GM10248 (cell line): ENCODE results near the gene BTBD1.
"Not testable (repeated sequence)": the region's sequence is repeated elsewhere in the genome, so short reads cannot be mapped to it uniquely, and the experiment has no call there.

Source experiments
- CTCF ChIA-PET: fragments of 300-600 bp; sonication (Branson Sonifier 250); formaldehyde crosslinking; extraction: SDS; loops from one replicate; lab custom pipeline; 2021; ENCODE audit warnings: antibody characterized with exemption; lab: Yijun Ruan, JAX
- POLR2A ChIA-PET: fragments of 350-650 bp; sonication (Branson Sonifier 250); formaldehyde crosslinking; extraction: SDS; loops from one replicate; lab custom pipeline; 2020; ENCODE audit warnings: antibody characterized with exemption; lab: Yijun Ruan, JAX
- DNase-seq: peaks from one replicate; pipeline ENCODE4 v3.0.0; 2012; ENCODE audit errors: extremely low spot score
- TF ChIP-seq, protein P1 (sequence below): IDR thresholded peaks from 2 replicates; pipeline ENCODE4 v1.5.1; 2012; ENCODE audit warnings: mild to moderate bottlenecking, low read depth; ENCODE audit errors: extremely low read depth, missing control alignments, control extremely low read depth

Gene BTBD1

DNA sequence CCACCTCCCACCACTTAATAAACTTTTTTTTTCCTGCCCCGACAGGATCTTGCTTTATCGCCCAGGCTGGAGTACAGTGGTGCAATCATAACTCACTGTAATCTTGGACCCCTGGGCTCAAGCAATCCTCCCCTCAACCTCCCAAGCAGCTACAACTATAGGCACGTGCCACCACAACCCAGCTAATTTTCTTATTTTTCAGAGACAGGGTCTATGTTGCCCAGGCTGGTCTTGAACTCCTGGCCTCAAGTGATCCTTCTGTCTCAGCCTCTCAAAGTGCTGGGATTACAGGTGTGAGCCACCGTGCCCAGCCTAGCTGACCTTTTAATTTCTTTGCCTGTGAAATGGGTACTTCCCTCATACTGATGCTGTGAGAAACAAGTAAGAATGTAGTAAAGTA, 51.7 kb downstream of the BTBD1 start:
- ChIA-PET CTCF (interaction anchor here (7.8 kb wide), 1 partner anchor 14 kb away, joined by 74 read pairs; no protein-coding TSS in a partner anchor), POLR2A (no interaction called here)
- DNase-seq: no peak
- TF ChIP-seq, protein P1, sequence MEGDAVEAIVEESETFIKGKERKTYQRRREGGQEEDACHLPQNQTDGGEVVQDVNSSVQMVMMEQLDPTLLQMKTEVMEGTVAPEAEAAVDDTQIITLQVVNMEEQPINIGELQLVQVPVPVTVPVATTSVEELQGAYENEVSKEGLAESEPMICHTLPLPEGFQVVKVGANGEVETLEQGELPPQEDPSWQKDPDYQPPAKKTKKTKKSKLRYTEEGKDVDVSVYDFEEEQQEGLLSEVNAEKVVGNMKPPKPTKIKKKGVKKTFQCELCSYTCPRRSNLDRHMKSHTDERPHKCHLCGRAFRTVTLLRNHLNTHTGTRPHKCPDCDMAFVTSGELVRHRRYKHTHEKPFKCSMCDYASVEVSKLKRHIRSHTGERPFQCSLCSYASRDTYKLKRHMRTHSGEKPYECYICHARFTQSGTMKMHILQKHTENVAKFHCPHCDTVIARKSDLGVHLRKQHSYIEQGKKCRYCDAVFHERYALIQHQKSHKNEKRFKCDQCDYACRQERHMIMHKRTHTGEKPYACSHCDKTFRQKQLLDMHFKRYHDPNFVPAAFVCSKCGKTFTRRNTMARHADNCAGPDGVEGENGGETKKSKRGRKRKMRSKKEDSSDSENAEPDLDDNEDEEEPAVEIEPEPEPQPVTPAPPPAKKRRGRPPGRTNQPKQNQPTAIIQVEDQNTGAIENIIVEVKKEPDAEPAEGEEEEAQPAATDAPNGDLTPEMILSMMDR: no peak

DNA sequence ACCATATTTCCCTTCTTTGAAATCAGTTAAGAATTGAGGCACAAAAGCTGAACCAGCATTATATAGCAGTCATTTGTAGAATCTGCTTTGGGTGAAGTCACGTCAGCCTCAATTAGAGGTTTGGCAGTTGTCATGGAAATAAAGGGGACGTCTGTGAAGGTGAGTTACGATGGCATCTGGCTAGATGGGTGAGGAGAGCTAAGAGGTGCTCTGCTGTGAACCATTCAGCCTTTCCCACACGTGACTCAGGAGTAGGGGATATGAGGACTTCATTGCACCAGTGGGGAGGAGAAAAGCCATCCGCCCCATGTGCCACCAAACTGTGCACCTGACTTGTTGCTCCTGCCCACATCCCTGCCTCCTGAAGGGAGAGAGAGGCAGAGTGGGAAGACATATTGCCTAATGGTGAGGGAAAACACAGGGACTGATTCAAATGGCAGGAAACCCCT, 52.8 kb downstream of the BTBD1 start:
- CTCF ChIA-PET: interaction anchor here (1.9 to 7.8 kb wide), 2 partner anchors 13 to 483 kb away, joined by 7 to 74 read pairs; no protein-coding TSS in a partner anchor
- POLR2A ChIA-PET: interaction anchor here (0.6 kb wide), 1 partner anchor 74 kb away, joined by 3 read pairs; no protein-coding TSS in a partner anchor
- TF ChIP-seq, protein P1: no peak
- DNase-seq: no peak

DNA sequence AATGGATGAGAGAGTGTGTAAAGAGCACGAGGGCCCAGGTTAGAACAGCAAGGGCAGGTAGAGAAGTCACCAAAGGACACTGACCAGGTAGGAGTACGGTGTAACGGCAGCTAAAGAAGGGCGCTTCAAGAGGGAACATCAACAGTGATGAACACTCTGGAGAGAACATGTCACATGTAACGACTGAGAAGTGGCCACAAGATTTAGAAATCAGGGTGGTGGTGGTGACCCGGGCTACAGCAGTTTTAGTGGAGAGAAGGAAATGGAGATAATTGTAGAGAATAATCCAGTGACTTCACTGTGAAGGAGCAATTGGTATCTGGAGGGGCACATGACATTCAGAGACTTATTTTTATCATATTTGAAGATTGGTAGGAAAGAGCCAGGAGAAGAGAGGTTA, 54.4 kb downstream of the BTBD1 start:
- ChIA-PET CTCF (interaction anchor here (0.9 to 7.8 kb wide), 10 partner anchors 10 to 482 kb away, joined by 3 to 74 read pairs (median 6); partner anchors contain the start of gene RAMAC), POLR2A (no interaction called here)
- no peak for DNase-seq
- TF ChIP-seq, protein P1: no peak

DNA sequence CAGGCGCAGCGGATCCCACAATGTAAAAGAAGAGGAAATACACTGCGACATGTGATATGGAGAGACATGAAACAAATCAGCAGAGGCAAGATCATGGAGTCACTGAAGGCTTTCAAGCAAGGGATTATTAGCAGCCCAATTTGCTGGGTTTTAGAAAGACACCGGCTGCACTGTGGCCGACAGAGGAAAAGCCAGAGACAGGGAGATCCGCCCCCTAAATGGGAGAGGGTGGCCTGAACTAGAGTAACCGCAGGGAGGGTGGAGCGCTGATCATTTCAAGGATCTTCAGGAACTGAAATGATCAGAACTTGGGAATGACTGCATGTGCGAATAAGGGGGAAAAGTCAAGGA, 55.0 kb downstream of the BTBD1 start:
- no peak for DNase-seq
- TF ChIP-seq, protein P1: no peak
- ChIA-PET POLR2A (no interaction called here), CTCF (interaction anchor here (0.7 to 7.8 kb wide), 20 partner anchors 10 to 433 kb away, joined by 3 to 74 read pairs (median 3); partner anchors contain the start of genes BTBD1 and RAMAC)

DNA sequence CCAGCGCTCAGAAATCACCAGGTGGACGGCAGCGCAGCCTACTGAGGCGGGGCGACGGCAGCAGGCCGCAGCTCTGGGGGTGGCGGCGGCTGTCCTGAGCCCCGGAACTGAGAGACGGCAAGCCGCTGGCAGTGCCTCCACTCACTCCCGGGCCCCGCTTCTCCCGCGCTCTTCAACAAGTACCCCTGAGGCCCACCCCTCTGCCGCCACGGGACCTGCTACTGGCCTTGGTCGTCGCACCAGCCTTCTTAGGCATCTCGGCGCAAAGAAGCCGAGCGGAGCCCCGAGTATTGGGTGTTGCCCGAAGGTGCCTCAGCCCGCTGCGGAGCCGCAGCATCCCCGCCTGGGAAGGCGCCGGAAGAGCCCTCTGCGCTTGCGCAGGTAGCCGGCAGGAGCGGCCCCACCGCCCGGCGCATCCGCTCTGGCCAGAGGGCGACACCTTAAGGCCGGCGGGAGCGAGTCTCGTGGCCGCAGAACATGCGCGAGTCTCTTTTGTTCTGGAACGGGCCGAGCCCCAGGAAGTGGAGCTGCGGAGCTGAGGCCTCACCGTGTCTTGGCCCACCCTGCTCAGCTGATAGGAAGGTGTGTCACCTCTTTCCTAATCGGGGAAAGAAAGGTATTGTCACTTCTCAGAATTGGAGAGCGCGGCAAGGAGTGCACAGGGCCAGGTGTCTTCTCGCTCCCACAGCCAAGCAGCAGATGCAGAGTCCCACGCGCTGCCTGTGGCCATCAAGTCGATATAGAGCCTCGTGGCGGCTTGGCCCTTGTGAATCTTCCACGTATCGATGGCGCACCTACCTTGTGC, 55.6 kb downstream of the BTBD1 start, which contains the start of gene C15orf40:
Gene C15orf40, minus strand, starts transcription at position 369 of the 805 bp plus-strand sequence. Its CDS starts 32 bp downstream, at position 337.
- ChIA-PET POLR2A (no interaction called here), CTCF (interaction anchor here (0.6 to 7.8 kb wide), 38 partner anchors 9 to 480 kb away, joined by 3 to 74 read pairs (median 4); partner anchors contain the start of genes BTBD1 and RAMAC)
- DNase-seq: peak; percentile 95
- TF ChIP-seq, protein P1: peak; percentile 98

DNA sequence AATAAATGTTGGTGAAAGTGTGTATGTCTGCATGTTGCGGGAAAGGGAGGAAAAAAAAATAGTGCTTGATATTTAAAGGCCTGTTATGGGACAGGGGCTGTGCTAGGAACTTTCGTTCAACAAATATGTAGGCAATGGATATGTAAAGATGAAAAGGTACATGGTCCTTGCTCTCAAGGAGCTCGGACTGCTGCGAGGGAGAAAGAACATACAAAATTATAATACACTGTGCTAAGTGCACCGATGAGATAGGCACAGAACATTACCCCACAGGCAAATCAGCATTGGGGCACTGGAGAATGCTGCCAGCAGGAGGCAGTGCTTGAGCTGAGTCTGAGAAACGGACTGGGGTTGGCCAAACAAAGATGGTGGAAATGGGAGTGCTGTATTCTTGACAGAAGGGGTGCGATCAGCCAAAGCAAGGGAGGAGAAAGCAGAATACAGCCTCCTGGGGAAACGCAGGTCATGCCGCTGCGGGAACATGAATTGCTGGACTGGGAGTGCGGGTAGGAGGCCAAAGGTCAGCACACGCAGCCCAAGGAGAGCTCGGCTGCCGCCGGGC, 56.3 kb downstream of the BTBD1 start:
- DNase-seq: peak; percentile 83
- TF ChIP-seq, protein P1: peak; percentile 93
- ChIA-PET CTCF (interaction anchor here (0.6 to 7.8 kb wide), 36 partner anchors 9 to 599 kb away, joined by 3 to 74 read pairs (median 4); partner anchors contain the start of genes BTBD1 and RAMAC), POLR2A (no interaction called here)

DNA sequence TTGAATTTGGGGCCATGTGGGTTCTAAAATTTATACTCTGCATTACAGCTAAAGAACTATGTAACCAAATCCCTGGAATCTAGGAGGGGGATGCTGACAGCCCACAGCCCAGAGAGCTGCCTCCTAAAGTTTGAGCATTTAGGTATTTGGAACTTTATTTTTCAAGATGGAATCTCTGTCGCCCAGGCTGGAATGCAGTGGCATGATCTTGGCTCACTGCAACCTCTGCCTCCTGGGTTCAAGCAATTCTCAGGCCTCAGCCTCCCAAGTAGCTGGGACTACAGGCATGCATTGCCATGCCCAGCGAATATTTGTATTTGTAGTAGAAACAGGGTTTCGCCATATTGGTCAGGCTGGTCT, 66.4 kb downstream of the BTBD1 start:
- not testable (repeated sequence) for DNase-seq
- ChIA-PET POLR2A (interaction anchor here (0.6 kb wide), 1 partner anchor 145 kb away, joined by 3 read pairs; no protein-coding TSS in a partner anchor), CTCF (interaction anchor here (0.9 to 5.9 kb wide), 12 partner anchors 12 to 469 kb away, joined by 3 to 74 read pairs (median 8); partner anchors contain the start of genes C15orf40, RAMAC and RPS17)
